NCI-H2227 (cell line): ENCODE data around the gene SNU13.
"Not testable (repeated sequence)": the region's sequence is repeated elsewhere in the genome, so short reads cannot be mapped to it uniquely, and the experiment has no call there.

Source experiments
- DNase-seq: peaks from one replicate; lab custom pipeline; 2025; ENCODE audit not compliant: unreplicated experiment; lab: John Stamatoyannopoulos, UW

Gene SNU13

GRCh38 chr22:41688365-41689211, at the start of gene SNU13:
TSS of gene SNU13 (minus strand) at chr22:41688867. CDS start at chr22:41688796, 71 bp downstream.
- DNase-seq, result peak; percentile 93

GRCh38 chr22:41733241-41733640, 44.6 kb upstream of the SNU13 start:
- not testable (repeated sequence) for DNase-seq

GRCh38 chr22:41732096-41732772, 43.6 kb upstream of the SNU13 start:
- no peak for DNase-seq

GRCh38 chr22:41731609-41732008, 42.9 kb upstream of the SNU13 start:
- no peak for DNase-seq

GRCh38 chr22:41725510-41726110, 36.9 kb upstream of the SNU13 start:
- DNase-seq, result no peak

- no peak for DNase-seq
Measured at GRCh38 chr22:41722496-41722895, 33.8 kb upstream of the SNU13 start.

GRCh38 chr22:41713004-41713403, 24.3 kb upstream of the SNU13 start:
- no peak for DNase-seq

GRCh38 chr22:41709341-41709740, 20.7 kb upstream of the SNU13 start:
- no peak for DNase-seq

- DNase-seq, result no peak
Measured at GRCh38 chr22:41702763-41703162, 14.1 kb upstream of the SNU13 start.

GRCh38 chr22:41700108-41700364, 11.4 kb upstream of the SNU13 start:
- DNase-seq, result no peak

GRCh38 chr22:41699264-41700107, 10.8 kb upstream of the SNU13 start, which contains the start of gene MEI1:
TSS of gene MEI1 (plus strand) at chr22:41699503. CDS start at chr22:41699539, 36 bp downstream.
- no peak for DNase-seq

GRCh38 chr22:41697126-41697775, 8.6 kb upstream of the SNU13 start:
- DNase-seq, result peak; percentile 87

GRCh38 chr22:41696703-41697102, 8.0 kb upstream of the SNU13 start:
- DNase-seq, result no peak

GRCh38 chr22:41695211-41695610, 6.5 kb upstream of the SNU13 start:
- DNase-seq, result no peak

GRCh38 chr22:41690476-41690875, 1.8 kb upstream of the SNU13 start:
- DNase-seq, result no peak

- no peak for DNase-seq
Measured at GRCh38 chr22:41687901-41688364, 734 bp downstream of the SNU13 start.

- not testable (repeated sequence) for DNase-seq
Measured at GRCh38 chr22:41686890-41687289, 1.8 kb downstream of the SNU13 start.

- no peak for DNase-seq
Measured at GRCh38 chr22:41684194-41684593, 4.5 kb downstream of the SNU13 start.

- DNase-seq, result no peak
Measured at GRCh38 chr22:41683616-41684015, 5.1 kb downstream of the SNU13 start.

GRCh38 chr22:41683052-41683451, 5.6 kb downstream of the SNU13 start:
- no peak for DNase-seq
